Activated T-cell treated with anti-CD3 and anti-CD28 coated beads for 4 hours (primary cell): ENCODE results near the gene YIF1B.
"Not testable (repeated sequence)": the region's sequence is repeated elsewhere in the genome, so short reads cannot be mapped to it uniquely, and the experiment has no call there.

Source experiments
- DNase-seq: peaks from one replicate; pipeline ENCODE4 v3.0.0-alpha.2; 2020

YIF1B gene

GRCh38 chr19:38270587-38271167 is 45.1 kb downstream of the YIF1B start:
- no peak for DNase-seq

DNA sequence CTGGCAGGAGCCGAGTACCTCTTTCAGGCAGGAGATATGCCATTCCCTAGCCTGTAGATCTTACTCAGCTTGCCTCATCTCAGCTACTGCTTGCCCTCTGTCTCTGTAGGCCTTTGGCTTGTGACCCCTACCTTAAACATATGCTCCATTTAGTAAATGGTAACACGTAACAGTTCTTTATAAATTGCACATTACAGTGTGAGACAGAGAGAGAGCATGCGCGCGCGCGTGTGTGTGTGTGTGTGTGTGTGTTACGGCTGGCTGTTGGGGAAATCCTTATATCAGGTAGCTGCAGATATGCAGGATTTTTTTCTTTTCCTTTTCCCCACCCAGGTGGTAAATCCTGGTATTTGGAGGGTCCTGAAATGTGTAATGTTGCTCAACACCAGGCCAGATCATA is 47.2 kb downstream of the YIF1B start:
- no peak for DNase-seq

- DNase-seq = no peak
Measured at GRCh38 chr19:38267761-38268483, 47.8 kb downstream of the YIF1B start.

GRCh38 chr19:38266981-38267597 is 48.7 kb downstream of the YIF1B start:
- DNase-seq = no peak

DNA sequence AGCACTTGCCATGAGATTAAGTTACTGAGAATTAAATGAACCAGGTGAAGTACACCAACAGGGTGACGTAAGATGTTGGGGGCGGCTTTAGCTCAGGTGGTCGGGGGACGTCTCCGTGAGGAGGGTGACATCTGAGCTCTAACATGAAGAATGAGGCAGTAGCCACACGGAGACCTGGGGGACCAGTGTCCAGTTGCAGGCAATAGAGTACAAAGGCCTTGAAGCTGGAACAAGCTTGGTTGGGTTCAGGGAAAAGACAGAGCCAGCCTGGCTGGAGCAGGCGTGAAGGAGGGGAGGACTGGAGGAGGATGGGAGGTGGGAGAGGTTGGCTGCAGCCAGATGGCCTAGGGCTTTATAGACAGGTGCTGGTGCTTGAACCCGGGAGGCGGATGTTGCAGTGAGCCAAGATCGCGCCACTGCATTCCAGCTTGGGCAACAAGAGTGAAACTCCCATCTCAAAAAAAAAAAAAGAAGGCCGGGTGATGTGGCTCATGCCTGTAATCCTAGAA is 49.8 kb downstream of the YIF1B start:
- DNase-seq = no peak

- no peak for DNase-seq
Measured at GRCh38 chr19:38265213-38265861, 50.4 kb downstream of the YIF1B start.

- DNase-seq = peak; percentile 24
Measured at GRCh38 chr19:38264486-38265212, 51.1 kb downstream of the YIF1B start, which contains the start of gene SPINT2. Gene SPINT2 (plus strand): TSS chr19:38264573. CDS start chr19:38264893, 320 bp downstream.

DNA sequence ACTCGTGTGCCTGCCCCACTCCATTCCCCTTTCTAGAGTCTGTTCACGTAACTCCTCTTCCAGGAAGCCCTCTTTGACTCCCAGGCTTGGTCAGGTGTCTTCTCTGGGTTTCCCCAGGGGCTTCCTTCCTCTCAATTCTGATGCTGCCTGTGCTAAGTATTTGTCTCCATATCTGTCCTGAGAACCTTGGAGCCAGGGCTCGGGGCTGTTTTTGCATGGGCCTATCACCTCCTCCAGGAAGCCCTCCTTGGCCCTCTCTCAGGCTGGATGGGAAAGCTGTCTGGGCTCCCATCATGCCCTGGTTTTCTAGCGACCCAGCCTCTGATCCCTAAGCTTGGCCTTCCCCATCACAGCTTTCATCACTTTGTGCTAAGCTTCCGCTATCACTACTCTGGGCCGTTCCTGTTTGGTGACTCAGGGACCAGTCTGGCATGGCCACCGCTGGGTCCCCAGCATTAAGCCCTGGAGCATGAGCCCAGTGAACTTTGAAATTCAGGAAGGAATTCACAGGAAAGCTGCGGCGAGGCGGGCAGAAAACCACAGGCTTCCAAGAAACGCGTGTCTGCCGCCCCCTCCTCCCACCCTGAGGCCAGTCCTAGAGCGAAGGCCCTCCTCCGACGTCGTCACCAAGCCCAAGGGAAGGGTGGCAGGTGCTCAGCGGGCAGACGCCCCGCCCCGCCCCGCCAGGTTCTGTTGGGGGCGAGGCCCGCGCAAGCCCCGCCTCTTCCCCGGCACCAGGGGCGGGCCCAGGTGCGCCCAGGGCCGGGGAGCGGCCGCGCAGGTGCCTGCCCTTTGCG is 51.9 kb downstream of the YIF1B start:
- DNase-seq = peak; percentile 74

GRCh38 chr19:38262585-38263268 is 53.0 kb downstream of the YIF1B start:
- DNase-seq = no peak

DNA sequence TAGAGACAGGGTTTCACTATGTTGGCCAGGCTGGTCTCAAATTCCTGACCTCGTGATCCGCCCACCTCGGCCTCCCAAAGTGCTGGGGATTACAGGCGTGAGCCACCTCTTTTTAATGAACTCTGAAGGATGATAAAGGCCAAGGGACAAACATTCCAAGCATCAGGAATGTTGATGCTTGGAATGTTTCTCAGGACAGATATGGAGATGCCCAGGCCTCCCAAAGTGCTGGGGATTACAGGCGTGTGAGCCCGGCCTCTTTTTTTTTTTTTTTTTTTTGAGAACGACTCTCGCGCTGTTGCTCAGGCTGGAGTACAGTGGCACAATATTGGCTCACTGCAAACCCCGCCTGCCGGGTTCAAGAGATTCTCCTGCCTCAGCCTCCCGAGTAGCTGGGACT is 53.8 kb downstream of the YIF1B start:
- not testable (repeated sequence) for DNase-seq

GRCh38 chr19:38255383-38256014 is 60.2 kb downstream of the YIF1B start:
- no peak for DNase-seq

GRCh38 chr19:38253788-38254187 is 62.0 kb downstream of the YIF1B start:
- DNase-seq = no peak
